HCT116 (cell line): ENCODE results near the gene EIF5AL1. TPM values are rescaled to one million over a fixed set of nuclear protein-coding genes. Genes with fewer than 3 reads are reported as not detected.
A peak's percentile ranks its signal among the peaks of the same experiment; 100 is the strongest.

Source experiments
- ATAC-seq: fragments of 200-7000 bp; cut with Tn5 transposase; 2 replicates; pipeline ENCODE4 v1.9.1; 2020; ENCODE audit warnings: mild to moderate bottlenecking, moderate library complexity
- BruUV-seq: library from RNA; stranded (reverse); fragments of 400-500 nt; replicated peaks from 2 replicates; lab custom pipeline; 2021; lab: Mats Ljungman, UMichigan
- CTCF ChIA-PET: fragments of 300-600 bp; sonication (Branson Sonifier 250); formaldehyde crosslinking; loops from one replicate; lab custom pipeline; 2021; ENCODE audit warnings: antibody characterized with exemption; lab: Charles Lee
- POLR2A ChIA-PET: fragments of 300-600, 350-600 bp; sonication (Branson Sonifier 250); formaldehyde crosslinking; loops from one replicate; lab custom pipeline; 2021; ENCODE audit warnings: antibody characterized with exemption; lab: Charles Lee
- RAD21 ChIA-PET, 2 experiments: fragments of 300-600 bp; sonication (Branson Sonifier 250); formaldehyde crosslinking; loops; one replicate each; lab custom pipeline; 2023; ENCODE audit warnings: low total read pairs in 2 of 2; ENCODE audit not compliant: uncharacterized antibody in 2 of 2, unreplicated experiment in 2 of 2, low non-redundant PET in 1 of 2; lab: Charles Lee
- DNase-seq: peaks from one replicate; pipeline ENCODE4 v3.0.0-alpha.2; 2010; ENCODE audit warnings: low read depth, low spot score
- H2AFZ ChIP-seq: fragments of 200-600 bp; shearing (Covaris generic), sonication (generic); 2 replicates; pipeline ENCODE4 v1.6.1; 2017; ENCODE audit warnings: low read depth, mixed run types, mixed read lengths, antibody characterized with exemption, low read length; ENCODE audit not compliant: poor library complexity, severe bottlenecking
- H3K27ac ChIP-seq: 2 replicates; pipeline ENCODE4 v1.5.1; 2012; ENCODE audit warnings: low read depth, low read length
- H3K27me3 ChIP-seq: fragments of 200-600 bp; sonication (generic); 2 replicates; pipeline ENCODE4 v1.6.1; 2016; ENCODE audit warnings: mixed run types, low read length, mixed read lengths; ENCODE audit not compliant: insufficient read depth
- H3K36me3 ChIP-seq, 2 experiments: fragments of 200-500 bp in 1 of 2; fragments of 200-600 bp in 1 of 2; sonication (Bioruptor generic) in 1 of 2; sonication (generic) in 1 of 2; 2 replicates each; pipeline versions ENCODE4 v1.5.1 to v1.6.1; 2014 to 2016; ENCODE audit warnings: low read length in 2 of 2, inconsistent platforms in 1 of 2, mixed read lengths in 1 of 2, mixed run types in 1 of 2; ENCODE audit not compliant: insufficient read depth in 2 of 2, control insufficient read depth in 1 of 2
- H3K4me1 ChIP-seq, 2 experiments: fragments of 200-600 bp in 1 of 2; sonication (generic) in 1 of 2; 2 replicates each; pipeline versions ENCODE4 v1.5.1 to v1.6.1; 2012 to 2017; ENCODE audit warnings: low read length in 2 of 2, inconsistent platforms in 1 of 2, mild to moderate bottlenecking in 1 of 2, mixed read lengths in 1 of 2, mixed run types in 1 of 2, moderate library complexity in 1 of 2; ENCODE audit not compliant: insufficient read depth in 2 of 2, control insufficient read depth in 1 of 2
- H3K4me2 ChIP-seq: fragments of 200-600 bp; sonication (generic); 2 replicates; pipeline ENCODE4 v1.6.1; 2017; ENCODE audit warnings: mixed run types, low read length, mixed read lengths
- H3K4me3 ChIP-seq, 2 experiments: fragments of 200-600 bp in 1 of 2; sonication (generic) in 1 of 2; replicated peaks in 1 of 2; 2 replicates each; pipeline ENCODE4 v1.5.1; 2011 to 2016; ENCODE audit warnings: low read length in 2 of 2, control low read depth in 1 of 2, low read depth in 1 of 2, mild to moderate bottlenecking in 1 of 2, mixed read lengths in 1 of 2, mixed run types in 1 of 2
- H3K79me2 ChIP-seq: fragments of 200-600 bp; sonication (generic); 2 replicates; pipeline ENCODE4 v1.6.1; 2017; ENCODE audit warnings: mild to moderate bottlenecking, mixed run types, low read length, moderate library complexity, mixed read lengths; ENCODE audit not compliant: insufficient read depth
- H3K9ac ChIP-seq: fragments of 200-600 bp; sonication (generic); 2 replicates; pipeline ENCODE4 v1.6.1; 2016; ENCODE audit warnings: low read length, mixed read lengths
- H3K9me2 ChIP-seq: fragments of 200-600 bp; sonication (generic), shearing (Covaris generic); 2 replicates; pipeline ENCODE4 v1.6.1; 2017; ENCODE audit warnings: mixed run types, mild to moderate bottlenecking, moderate library complexity; ENCODE audit not compliant: insufficient read depth
- H3K9me3 ChIP-seq, 2 experiments: fragments of 200-500 bp in 1 of 2; fragments of 200-600 bp in 1 of 2; sonication (Bioruptor generic) in 1 of 2; sonication (generic) in 1 of 2; 2 replicates each; pipeline ENCODE4 v1.6.1; 2014 to 2017; ENCODE audit warnings: low read length in 2 of 2, mixed read lengths in 2 of 2, inconsistent platforms in 1 of 2, low read depth in 1 of 2, mild to moderate bottlenecking in 1 of 2, mixed run types in 1 of 2, moderate library complexity in 1 of 2; ENCODE audit not compliant: control insufficient read depth in 1 of 2, insufficient read depth in 1 of 2
- H4K20me1 ChIP-seq: fragments of 200-600 bp; sonication (generic), shearing (Covaris generic); 2 replicates; pipeline ENCODE4 v1.6.1; 2017; ENCODE audit warnings: mixed run types, mild to moderate bottlenecking, moderate library complexity; ENCODE audit not compliant: insufficient read depth
- CTCF ChIP-seq, 3 experiments: fragments of 200-600 bp in 1 of 3; sonication (generic) in 1 of 3; IDR thresholded peaks in 2 of 3; conservative IDR thresholded peaks in 1 of 3; 2 replicates each; pipeline ENCODE4 v1.5.1; 2012 to 2017; ENCODE audit warnings: low read depth in 2 of 3, low read length in 2 of 3, antibody characterized with exemption in 1 of 3, borderline replicate concordance in 1 of 3, control low read depth in 1 of 3, mild to moderate bottlenecking in 1 of 3, mixed read lengths in 1 of 3, mixed run types in 1 of 3, moderate library complexity in 1 of 3; ENCODE audit not compliant: insufficient read depth in 1 of 3
- MAX ChIP-seq: IDR thresholded peaks from 2 replicates; pipeline ENCODE4 v1.6.1; 2012
- REST ChIP-seq: IDR thresholded peaks from 2 replicates; pipeline ENCODE4 v1.6.1; 2012; ENCODE audit warnings: low read depth
- intact Hi-C: fragments of 100-400 bp; cut with micrococcal nuclease; formaldehyde crosslinking; loops from 2 replicates; pipeline ENCODE4 v1.10.0; 2022
- total RNA-seq: library from RNA; stranded (reverse); gene quantifications from one replicate; pipeline ENCODE4 v1.2.1, GENCODE V29; 2021; ENCODE audit not compliant: unreplicated experiment

The EIF5AL1 gene
- total RNA-seq, 1 experiment from 2014 or later, result 5.6 TPM

- H3K27ac ChIP-seq, result no peak overlapping the region
- H3K4me3 ChIP-seq, result no peak overlapping the region
- H2AFZ ChIP-seq, result peak overlapping the region; percentile 93
- peak overlapping the region; percentile 39 for H3K4me2 ChIP-seq
- DNase-seq (no peak), ATAC-seq (peak; percentile 51)
- BruUV-seq, result no TSS peak
- H3K9me3 ChIP-seq, result no peaks in the 10 kb centered on the region
- peaks cover 26 to 40% of the 10 kb centered on the region in 2 experiments for H3K4me1 ChIP-seq
- ChIA-PET CTCF (interaction anchor here (1.0 to 2.2 kb wide), 2 partner anchors 10 to 117 kb away, joined by 3 to 7 read pairs; no protein-coding TSS in a partner anchor), POLR2A (no interaction called here), RAD21 (interaction anchor here (1.2 to 1.3 kb wide), 2 partner anchors 117 kb away, joined by 3 to 4 read pairs; no protein-coding TSS in a partner anchor)
- H3K9me2 ChIP-seq, result no peaks in the 10 kb centered on the region
- no peaks in the 10 kb centered on the region for H3K36me3 ChIP-seq
- H3K79me2 ChIP-seq, result no peaks in the 10 kb centered on the region
- H3K9ac ChIP-seq, result no peak overlapping the region; the same call in 1 of the 2 replicates
- peak; percentile 26 to 45 (median 38); a peak in 4 of 6 replicates for TF ChIP-seq CTCF (IDR thresholded peaks at IDR 0.05 in 2 of 3, conservative IDR thresholded peaks at IDR 0.05 in 1 of 3; ENCODE audit: borderline replicate concordance in 1 of 3, insufficient read depth in 1 of 3, low read depth in 2 of 3, low read length in 2 of 3)
- TF ChIP-seq REST, result no peak
- TF ChIP-seq MAX, result peak; percentile 54; the same call in 1 of the 2 replicates
- H4K20me1 ChIP-seq, result no peaks in the 10 kb centered on the region
- intact Hi-C loops, result loop anchor here (5.0 kb wide), 1 partner anchor 194 kb away; no protein-coding TSS in a partner anchor
- peaks cover 7% of the 10 kb centered on the region; the same call in 1 of the 2 replicates for H3K27me3 ChIP-seq
Measured at GRCh38 chr10:79491143-79491835, 21.0 kb upstream of the EIF5AL1 start.
